ENCODE results near the gene MAPKAP1.

DNA sequence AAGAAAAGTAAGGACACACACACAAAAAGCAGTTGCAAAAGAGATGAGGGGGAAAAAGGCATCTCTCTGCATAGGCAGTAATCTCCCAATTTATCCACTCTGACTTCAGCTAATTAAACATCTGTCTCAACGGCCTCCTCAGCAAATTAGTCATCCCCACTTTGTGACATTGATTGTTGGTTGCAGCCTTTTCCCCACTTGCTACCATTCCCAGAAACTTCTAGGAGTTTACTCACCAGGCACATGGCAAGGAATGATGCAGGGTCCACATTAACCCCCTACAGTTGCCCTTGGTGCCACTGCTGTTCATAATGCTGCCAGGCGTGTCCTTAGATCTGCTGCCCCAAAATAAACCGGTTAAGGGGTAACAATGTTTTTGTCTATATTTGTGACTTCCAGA lies 174.6 kb downstream of the MAPKAP1 start:
- TF ChIP-seq CTCF (IDR thresholded peaks at IDR 0.05; ENCODE audit: insufficient read depth, low read length, poor library complexity, severe bottlenecking) = no peak
- no peak for TF ChIP-seq EZH2phosphoT487 (conservative IDR thresholded peaks at IDR 0.05; ENCODE audit: low read length)
